A673 (cell line): ENCODE results near the gene TACC2.

Source experiments
- EZH2 ChIP-seq: fragments of 200-600 bp; sonication (generic); IDR thresholded peaks from 2 replicates; pipeline ENCODE4 v1.6.1; 2017; ENCODE audit warnings: borderline replicate concordance, low read depth, mild to moderate bottlenecking, mixed read lengths, antibody characterized with exemption, low read length; ENCODE audit not compliant: poor library complexity, severe bottlenecking
- TF ChIP-seq, protein P1 (sequence below): fragments of 300-800, 200-600 bp; sonication (generic); conservative IDR thresholded peaks from 2 replicates; pipeline ENCODE4 v1.5.1; 2017; ENCODE audit warnings: low read depth, mild to moderate bottlenecking, antibody characterized with exemption, low read length, moderate library complexity, mixed read lengths

DNA sequence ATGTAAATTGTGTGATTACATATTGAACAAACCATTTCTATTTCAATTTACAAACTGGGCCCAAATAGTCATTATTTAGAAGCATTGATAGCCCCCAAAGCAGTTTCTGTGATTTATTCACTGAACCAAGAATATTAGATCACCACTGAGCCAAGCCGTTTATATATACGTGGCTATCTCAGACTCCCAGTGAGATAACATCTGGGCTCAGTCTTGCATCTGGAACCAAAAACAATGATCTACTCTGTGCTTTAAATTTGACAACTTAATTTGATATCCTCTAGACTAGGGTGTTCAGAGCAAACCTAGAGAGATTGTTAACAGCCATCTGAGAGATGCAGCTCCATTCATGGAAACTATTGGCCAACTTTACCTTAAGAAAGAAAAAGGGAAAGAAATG lies 240.7 kb downstream of the TACC2 start:
- TF ChIP-seq, protein P1, sequence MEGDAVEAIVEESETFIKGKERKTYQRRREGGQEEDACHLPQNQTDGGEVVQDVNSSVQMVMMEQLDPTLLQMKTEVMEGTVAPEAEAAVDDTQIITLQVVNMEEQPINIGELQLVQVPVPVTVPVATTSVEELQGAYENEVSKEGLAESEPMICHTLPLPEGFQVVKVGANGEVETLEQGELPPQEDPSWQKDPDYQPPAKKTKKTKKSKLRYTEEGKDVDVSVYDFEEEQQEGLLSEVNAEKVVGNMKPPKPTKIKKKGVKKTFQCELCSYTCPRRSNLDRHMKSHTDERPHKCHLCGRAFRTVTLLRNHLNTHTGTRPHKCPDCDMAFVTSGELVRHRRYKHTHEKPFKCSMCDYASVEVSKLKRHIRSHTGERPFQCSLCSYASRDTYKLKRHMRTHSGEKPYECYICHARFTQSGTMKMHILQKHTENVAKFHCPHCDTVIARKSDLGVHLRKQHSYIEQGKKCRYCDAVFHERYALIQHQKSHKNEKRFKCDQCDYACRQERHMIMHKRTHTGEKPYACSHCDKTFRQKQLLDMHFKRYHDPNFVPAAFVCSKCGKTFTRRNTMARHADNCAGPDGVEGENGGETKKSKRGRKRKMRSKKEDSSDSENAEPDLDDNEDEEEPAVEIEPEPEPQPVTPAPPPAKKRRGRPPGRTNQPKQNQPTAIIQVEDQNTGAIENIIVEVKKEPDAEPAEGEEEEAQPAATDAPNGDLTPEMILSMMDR: no peak
- TF ChIP-seq EZH2: no peak
